OCI-LY1 (cell line): Measurements from ENCODE around the gene FBN1.

ENCODE experiments used
- H2AFZ ChIP-seq: fragments of 200-600 bp; sonication (generic), shearing (Covaris generic); 2 replicates; pipeline ENCODE4 v1.6.0; 2014; ENCODE audit warnings: antibody characterized with exemption, mild to moderate bottlenecking, low read length
- H3F3A ChIP-seq: fragments of 200-600 bp; sonication (generic), shearing (Covaris generic); 2 replicates; pipeline ENCODE4 v1.6.0; 2014; ENCODE audit warnings: mild to moderate bottlenecking, antibody characterized with exemption, low read length, moderate library complexity; ENCODE audit not compliant: insufficient read depth
- H3K27ac ChIP-seq: fragments of 200-600 bp; sonication (generic); 2 replicates; pipeline ENCODE4 v1.5.1; 2014; ENCODE audit warnings: low read length, mixed run types, mild to moderate bottlenecking, low read depth; ENCODE audit not compliant: poor library complexity, severe bottlenecking
- H3K27me3 ChIP-seq: fragments of 200-600 bp; sonication (generic); 2 replicates; pipeline ENCODE4 v1.6.0; 2014; ENCODE audit warnings: antibody characterized with exemption, mild to moderate bottlenecking, low read length, moderate library complexity; ENCODE audit not compliant: insufficient read depth
- H3K36me3 ChIP-seq: fragments of 200-600 bp; sonication (generic); 2 replicates; pipeline ENCODE4 v1.6.1; 2014; ENCODE audit warnings: mild to moderate bottlenecking, antibody characterized with exemption, low read length, moderate library complexity, mixed read lengths; ENCODE audit not compliant: insufficient read depth
- H3K4me1 ChIP-seq: fragments of 200-600 bp; sonication (generic); 2 replicates; pipeline ENCODE4 v1.5.1; 2014; ENCODE audit warnings: mild to moderate bottlenecking, low read length, moderate library complexity; ENCODE audit not compliant: insufficient read depth, severe bottlenecking
- H3K4me2 ChIP-seq: fragments of 200-600 bp; sonication (generic), shearing (Covaris generic); 2 replicates; pipeline ENCODE4 v1.6.1; 2014; ENCODE audit warnings: low read length
- H3K4me3 ChIP-seq: fragments of 200-600 bp; sonication (generic); 2 replicates; pipeline ENCODE4 v1.5.1; 2014; ENCODE audit warnings: low read length, low read depth, mild to moderate bottlenecking, mixed read lengths; ENCODE audit not compliant: poor library complexity, severe bottlenecking
- H3K79me2 ChIP-seq: fragments of 200-600 bp; shearing (Covaris generic); 2 replicates; pipeline ENCODE4 v1.6.1; 2016; ENCODE audit warnings: mixed run types, low read length, mixed read lengths; ENCODE audit not compliant: insufficient read depth
- H3K9ac ChIP-seq: fragments of 200-600 bp; sonication (generic), shearing (Covaris generic); 2 replicates; pipeline ENCODE4 v1.6.1; 2014; ENCODE audit warnings: mild to moderate bottlenecking, low read length, mixed read lengths
- H3K9me2 ChIP-seq: fragments of 200-600 bp; sonication (generic), shearing (Covaris generic); 2 replicates; pipeline ENCODE4 v1.6.1; 2014; ENCODE audit warnings: low read depth, mild to moderate bottlenecking, low read length, mixed read lengths
- H3K9me3 ChIP-seq: fragments of 200-600 bp; shearing (Covaris generic); 2 replicates; pipeline ENCODE4 v1.6.1; 2014; ENCODE audit warnings: low read length, mixed read lengths
- H4K20me1 ChIP-seq: fragments of 200-600 bp; sonication (generic), shearing (Covaris generic); 2 replicates; pipeline ENCODE4 v1.6.0; 2016; ENCODE audit warnings: mild to moderate bottlenecking, low read length; ENCODE audit not compliant: insufficient read depth
- EZH2 ChIP-seq: fragments of 200-600 bp; sonication (generic), shearing (Covaris generic); IDR thresholded peaks from 2 replicates; pipeline ENCODE4 v1.8.0; 2017; ENCODE audit warnings: borderline replicate concordance, mixed run types, mild to moderate bottlenecking, antibody characterized with exemption, low read length, moderate library complexity, mixed read lengths
- TF ChIP-seq, protein P1 (sequence below): fragments of 200-600 bp; sonication (generic), shearing (Covaris generic); IDR thresholded peaks from 2 replicates; pipeline ENCODE4 v1.5.1; 2017; ENCODE audit warnings: mild to moderate bottlenecking, antibody characterized with exemption, low read length, moderate library complexity, mixed read lengths

Gene FBN1

DNA sequence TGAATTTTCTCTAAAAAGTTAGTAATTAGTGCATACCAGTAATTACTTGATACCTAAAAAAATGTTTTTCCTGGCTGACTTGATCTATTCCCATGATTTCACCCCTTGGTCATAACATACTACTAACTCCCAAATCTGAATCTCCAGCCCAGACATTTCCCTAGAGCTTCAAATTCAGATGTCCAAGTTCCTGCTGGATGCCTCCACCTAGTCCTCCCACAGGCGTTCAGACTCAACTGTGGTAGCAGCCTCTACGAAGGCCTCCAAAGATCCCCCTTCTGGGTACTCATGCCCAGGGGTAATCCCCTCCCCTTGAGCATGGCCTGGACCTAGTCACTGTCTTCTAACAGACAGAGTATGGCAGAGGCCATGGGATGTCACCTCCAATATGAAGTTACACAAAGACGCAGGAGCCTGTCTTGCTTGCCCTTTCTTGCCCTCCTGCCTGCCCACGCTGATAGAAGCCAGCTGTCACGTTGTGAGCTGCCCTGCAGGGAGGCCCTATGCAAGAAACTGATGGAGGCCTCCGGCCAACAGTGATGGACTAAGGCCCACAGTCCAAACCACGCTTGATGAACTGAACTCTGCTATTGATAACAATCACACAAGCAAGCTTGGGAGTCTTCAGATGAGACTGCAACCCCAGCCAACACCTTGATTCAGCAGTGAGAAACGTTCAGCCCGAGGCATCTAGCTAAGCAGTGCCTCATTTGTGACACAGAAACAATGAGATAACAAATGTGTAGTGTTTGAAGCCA, 8.6 kb upstream of the FBN1 start:
- Histone ChIP-seq H3K9me3 (no peaks in the 10 kb centered on the region), H3K9me2 (no peaks in the 10 kb centered on the region), H3K27me3 (no peaks in the 10 kb centered on the region), H3K79me2 (no peaks in the 10 kb centered on the region), H3F3A (no peaks in the 10 kb centered on the region), H3K36me3 (no peaks in the 10 kb centered on the region), H3K4me3 (no peak overlapping the region), H3K4me1 (no peaks in the 10 kb centered on the region), H3K4me2 (no peak overlapping the region), H3K27ac (no peak overlapping the region), H4K20me1 (no peaks in the 10 kb centered on the region), H2AFZ (no peak overlapping the region), H3K9ac (no peak overlapping the region)
- no peak for TF ChIP-seq EZH2
- TF ChIP-seq, protein P1, sequence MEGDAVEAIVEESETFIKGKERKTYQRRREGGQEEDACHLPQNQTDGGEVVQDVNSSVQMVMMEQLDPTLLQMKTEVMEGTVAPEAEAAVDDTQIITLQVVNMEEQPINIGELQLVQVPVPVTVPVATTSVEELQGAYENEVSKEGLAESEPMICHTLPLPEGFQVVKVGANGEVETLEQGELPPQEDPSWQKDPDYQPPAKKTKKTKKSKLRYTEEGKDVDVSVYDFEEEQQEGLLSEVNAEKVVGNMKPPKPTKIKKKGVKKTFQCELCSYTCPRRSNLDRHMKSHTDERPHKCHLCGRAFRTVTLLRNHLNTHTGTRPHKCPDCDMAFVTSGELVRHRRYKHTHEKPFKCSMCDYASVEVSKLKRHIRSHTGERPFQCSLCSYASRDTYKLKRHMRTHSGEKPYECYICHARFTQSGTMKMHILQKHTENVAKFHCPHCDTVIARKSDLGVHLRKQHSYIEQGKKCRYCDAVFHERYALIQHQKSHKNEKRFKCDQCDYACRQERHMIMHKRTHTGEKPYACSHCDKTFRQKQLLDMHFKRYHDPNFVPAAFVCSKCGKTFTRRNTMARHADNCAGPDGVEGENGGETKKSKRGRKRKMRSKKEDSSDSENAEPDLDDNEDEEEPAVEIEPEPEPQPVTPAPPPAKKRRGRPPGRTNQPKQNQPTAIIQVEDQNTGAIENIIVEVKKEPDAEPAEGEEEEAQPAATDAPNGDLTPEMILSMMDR = no peak

DNA sequence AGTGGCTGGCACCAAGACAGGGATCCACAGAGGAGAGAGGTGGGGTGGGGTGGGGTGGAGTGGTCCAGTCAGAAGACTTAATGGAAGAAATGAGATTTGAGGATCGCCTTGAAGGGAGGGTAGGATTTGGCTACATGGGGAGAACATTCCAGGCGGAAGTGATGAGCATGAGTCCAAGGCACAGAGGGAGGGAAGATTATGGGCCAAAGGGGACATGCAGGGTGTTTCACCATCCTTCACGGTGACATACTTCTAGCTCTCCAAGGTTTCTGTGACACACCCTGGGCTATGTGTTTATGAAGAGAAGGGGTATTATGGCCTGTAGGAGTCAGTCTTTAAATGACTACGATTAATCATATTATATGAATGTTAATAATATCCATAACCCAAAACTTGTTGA, 7.7 kb upstream of the FBN1 start:
- Histone ChIP-seq H3K36me3 (no peaks in the 10 kb centered on the region), H3K9me2 (no peaks in the 10 kb centered on the region), H2AFZ (no peak overlapping the region), H3K4me3 (no peak overlapping the region), H3K4me1 (no peaks in the 10 kb centered on the region), H3K9me3 (no peaks in the 10 kb centered on the region), H3K9ac (no peak overlapping the region), H3K27ac (no peak overlapping the region), H3K79me2 (no peaks in the 10 kb centered on the region), H3F3A (no peaks in the 10 kb centered on the region), H3K4me2 (no peak overlapping the region), H3K27me3 (no peaks in the 10 kb centered on the region), H4K20me1 (no peaks in the 10 kb centered on the region)
- TF ChIP-seq, protein P1 = no peak
- no peak for TF ChIP-seq EZH2

DNA sequence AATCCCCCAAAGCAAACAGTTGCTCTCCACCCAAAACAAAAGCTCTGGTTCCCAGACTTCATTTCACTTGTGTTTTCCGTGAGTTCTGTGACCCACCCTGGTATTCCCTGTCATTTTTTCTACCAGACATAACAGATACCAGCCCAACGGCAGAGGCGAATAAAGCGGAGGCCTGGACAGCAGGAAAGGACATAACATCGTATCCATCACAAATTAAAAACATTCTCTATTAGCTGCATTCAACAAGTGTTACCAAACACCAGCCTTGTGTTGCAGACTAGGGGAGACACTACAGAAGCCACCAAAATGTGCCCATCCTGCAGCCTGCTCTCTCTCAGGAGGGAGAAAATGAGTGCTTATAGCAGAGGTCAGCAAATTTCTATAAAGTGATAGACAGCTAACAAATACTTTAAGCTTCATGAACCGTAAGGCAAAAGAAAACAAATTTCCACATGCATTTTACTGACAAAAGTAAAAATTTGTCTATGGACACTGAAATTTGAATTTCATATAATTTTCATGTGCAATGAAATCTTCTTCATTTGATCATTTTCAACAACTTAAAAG, 7.1 kb upstream of the FBN1 start:
- Histone ChIP-seq H3K4me3 (no peak overlapping the region), H3K9me3 (no peaks in the 10 kb centered on the region), H3K9me2 (no peaks in the 10 kb centered on the region), H3K27me3 (no peaks in the 10 kb centered on the region), H3K4me1 (no peaks in the 10 kb centered on the region), H2AFZ (no peak overlapping the region), H4K20me1 (no peaks in the 10 kb centered on the region), H3K79me2 (no peaks in the 10 kb centered on the region), H3F3A (no peaks in the 10 kb centered on the region), H3K4me2 (no peak overlapping the region), H3K36me3 (no peaks in the 10 kb centered on the region), H3K9ac (no peak overlapping the region), H3K27ac (no peak overlapping the region)
- TF ChIP-seq EZH2 = no peak
- TF ChIP-seq, protein P1 = no peak
